Fibroblast of skin of right quadriceps (primary cell): Measurements from ENCODE around the gene OPCML.

Source experiments
- DNase-seq: peaks from one replicate; pipeline ENCODE4 v3.0.0-alpha.2; 2013

Gene OPCML

GRCh38 chr11:133015457-133015856 is 516.8 kb downstream of the OPCML start:
- no peak for DNase-seq

GRCh38 chr11:133014337-133014736 is 518.0 kb downstream of the OPCML start:
- no peak for DNase-seq

- DNase-seq = no peak
Observed at GRCh38 chr11:133012803-133013202, 519.5 kb downstream of the OPCML start.

- DNase-seq = no peak
Observed at GRCh38 chr11:133011604-133012003, 520.7 kb downstream of the OPCML start.

GRCh38 chr11:133007027-133007584 is 525.2 kb downstream of the OPCML start:
- no peak for DNase-seq

GRCh38 chr11:133004369-133004768 is 527.9 kb downstream of the OPCML start:
- DNase-seq = no peak

- no peak for DNase-seq
Observed at GRCh38 chr11:132999516-132999915, 532.8 kb downstream of the OPCML start.

- no peak for DNase-seq
Observed at GRCh38 chr11:132999031-132999430, 533.3 kb downstream of the OPCML start.

GRCh38 chr11:132997396-132997795 is 534.9 kb downstream of the OPCML start:
- DNase-seq = no peak

- peak; percentile 56 for DNase-seq
Observed at GRCh38 chr11:132994966-132995365, 537.3 kb downstream of the OPCML start.

- peak; percentile 22 for DNase-seq
Observed at GRCh38 chr11:132993991-132994502, 538.3 kb downstream of the OPCML start.

GRCh38 chr11:132992838-132993631 is 539.3 kb downstream of the OPCML start:
- peak; percentile 39 for DNase-seq

- no peak for DNase-seq
Observed at GRCh38 chr11:132988411-132988810, 543.9 kb downstream of the OPCML start.

GRCh38 chr11:132987936-132988335 is 544.4 kb downstream of the OPCML start:
- DNase-seq = peak; percentile 46

GRCh38 chr11:132983641-132983978 is 548.7 kb downstream of the OPCML start:
- no peak for DNase-seq

- DNase-seq = peak; percentile 6
Observed at GRCh38 chr11:132982772-132983640, 549.3 kb downstream of the OPCML start.

- peak; percentile 18 for DNase-seq
Observed at GRCh38 chr11:132981131-132981956, 551.0 kb downstream of the OPCML start.

- DNase-seq = no peak
Observed at GRCh38 chr11:132980670-132981069, 551.6 kb downstream of the OPCML start.

GRCh38 chr11:132977746-132978145 is 554.6 kb downstream of the OPCML start:
- DNase-seq = peak; percentile 47

GRCh38 chr11:132977241-132977640 is 555.1 kb downstream of the OPCML start:
- DNase-seq = no peak

GRCh38 chr11:132976115-132976514 is 556.2 kb downstream of the OPCML start:
- DNase-seq = no peak

- no peak for DNase-seq
Observed at GRCh38 chr11:132973686-132974085, 558.6 kb downstream of the OPCML start.

GRCh38 chr11:132972565-132972964 is 559.7 kb downstream of the OPCML start:
- no peak for DNase-seq
